NB4 (cell line): ENCODE results near the gene ABHD17C.

Source experiments
- MYC ChIP-seq: IDR thresholded peaks from 2 replicates; pipeline ENCODE4 v1.6.1; 2011; ENCODE audit warnings: low read depth, low read length
- POLR2A ChIP-seq: IDR thresholded peaks from 2 replicates; pipeline ENCODE4 v1.6.1; 2011; ENCODE audit warnings: mild to moderate bottlenecking; ENCODE audit not compliant: insufficient read length; ENCODE audit errors: extremely low read depth
- TF ChIP-seq, protein P1 (sequence below): IDR thresholded peaks from one replicate; pipeline ENCODE4 v1.5.1; 2012; ENCODE audit warnings: low read depth, low read length

DNA sequence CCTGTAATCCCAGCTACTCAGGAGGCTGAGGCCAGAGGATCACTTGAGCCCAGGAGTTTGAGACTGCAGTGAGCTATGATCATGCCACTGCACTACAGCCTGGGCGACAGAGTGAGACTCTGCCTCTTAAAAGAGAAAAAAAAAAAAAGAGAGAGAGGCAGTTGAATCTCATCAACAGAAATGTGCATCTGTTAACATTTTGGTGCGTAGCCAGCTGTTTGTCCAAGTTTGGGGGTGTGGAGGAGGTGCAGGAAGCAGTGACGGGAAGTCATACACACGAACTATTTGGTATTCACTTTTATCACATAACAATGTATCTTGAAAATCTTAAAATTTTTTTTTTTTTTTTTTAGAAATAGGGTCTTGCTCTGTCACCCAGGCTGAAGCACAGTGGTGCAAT lies 65.8 kb downstream of the ABHD17C start:
- TF ChIP-seq, protein P1, sequence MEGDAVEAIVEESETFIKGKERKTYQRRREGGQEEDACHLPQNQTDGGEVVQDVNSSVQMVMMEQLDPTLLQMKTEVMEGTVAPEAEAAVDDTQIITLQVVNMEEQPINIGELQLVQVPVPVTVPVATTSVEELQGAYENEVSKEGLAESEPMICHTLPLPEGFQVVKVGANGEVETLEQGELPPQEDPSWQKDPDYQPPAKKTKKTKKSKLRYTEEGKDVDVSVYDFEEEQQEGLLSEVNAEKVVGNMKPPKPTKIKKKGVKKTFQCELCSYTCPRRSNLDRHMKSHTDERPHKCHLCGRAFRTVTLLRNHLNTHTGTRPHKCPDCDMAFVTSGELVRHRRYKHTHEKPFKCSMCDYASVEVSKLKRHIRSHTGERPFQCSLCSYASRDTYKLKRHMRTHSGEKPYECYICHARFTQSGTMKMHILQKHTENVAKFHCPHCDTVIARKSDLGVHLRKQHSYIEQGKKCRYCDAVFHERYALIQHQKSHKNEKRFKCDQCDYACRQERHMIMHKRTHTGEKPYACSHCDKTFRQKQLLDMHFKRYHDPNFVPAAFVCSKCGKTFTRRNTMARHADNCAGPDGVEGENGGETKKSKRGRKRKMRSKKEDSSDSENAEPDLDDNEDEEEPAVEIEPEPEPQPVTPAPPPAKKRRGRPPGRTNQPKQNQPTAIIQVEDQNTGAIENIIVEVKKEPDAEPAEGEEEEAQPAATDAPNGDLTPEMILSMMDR, result no peak
- TF ChIP-seq MYC (no peak), POLR2A (no peak)
